ENCODE results near the gene CSRNP2. TPM values are rescaled to one million over a fixed set of nuclear protein-coding genes. Genes with fewer than 3 reads are reported as not detected.

The CSRNP2 gene
- total RNA-seq, 1 experiment from 2014 or later, result 44.0 TPM

DNA sequence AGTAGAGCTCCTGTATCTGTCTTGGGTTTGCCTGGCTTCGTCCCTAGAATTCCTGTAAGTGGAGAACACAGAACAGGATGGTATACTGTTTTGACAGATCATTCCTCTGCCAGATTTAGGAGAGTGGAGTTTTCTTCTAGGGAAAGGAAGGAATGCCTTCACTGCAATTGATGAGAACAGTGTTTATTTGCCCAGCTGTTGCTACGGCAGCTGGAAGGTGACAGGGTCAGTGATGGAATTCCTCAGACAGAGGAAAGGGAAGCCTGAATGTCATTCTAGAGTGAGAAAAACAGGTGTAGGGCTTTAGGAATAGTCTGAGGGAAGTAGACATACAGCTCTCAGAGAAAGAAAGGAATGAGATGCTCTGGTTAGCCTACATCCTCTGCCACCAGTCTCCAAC, 11.7 kb downstream of the CSRNP2 start:
- no peak overlapping the region for H3K4me3 Mint-ChIP-seq (ENCODE audit: unreplicated experiment)

DNA sequence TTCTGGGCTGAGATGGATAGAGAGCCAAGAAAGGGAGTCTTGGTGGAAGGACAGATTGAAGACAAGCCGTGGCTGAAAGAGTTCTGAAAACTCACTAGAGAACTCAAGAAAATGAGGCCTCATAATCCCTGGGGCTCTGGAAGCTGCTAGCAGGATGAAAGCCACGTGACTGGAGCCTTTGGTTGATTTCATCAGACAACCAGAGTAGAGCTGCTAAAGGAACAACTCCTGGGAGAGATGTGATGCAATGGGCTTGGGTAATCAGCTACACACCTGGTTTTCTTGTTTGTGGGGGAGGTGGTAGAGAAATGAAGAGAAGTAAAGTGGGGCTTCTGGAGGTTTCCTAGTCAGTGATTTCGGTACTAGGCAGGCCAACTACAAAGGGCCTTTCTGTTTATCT, 13.4 kb downstream of the CSRNP2 start:
- H3K4me3 Mint-ChIP-seq (ENCODE audit: unreplicated experiment), result no peak overlapping the region
- H3K9me3 ChIP-seq, result no peaks in the 10 kb centered on the region
- CTCF ChIA-PET, result interaction anchor here (0.6 to 1.0 kb wide), 2 partner anchors 14 to 148 kb away, joined by 4 read pairs; partner anchors contain the start of genes CSRNP2 and POU6F1

More for the DNA sequence above, 11.7 kb downstream of the CSRNP2 start:
- H3K4me3 ChIP-seq (ENCODE audit: low read depth, low read length), result no peak overlapping the region
- Mint-ChIP-seq H3K4me1 (ENCODE audit: low read depth, unreplicated experiment) (peaks cover 16% of the 10 kb centered on the region), H3K27ac (ENCODE audit: unreplicated experiment) (peak overlapping the region; percentile 79), H3K36me3 (ENCODE audit: insufficient read depth, unreplicated experiment) (peaks cover 83% of the 10 kb centered on the region), H3K27me3 (ENCODE audit: insufficient read depth, unreplicated experiment) (no peaks in the 10 kb centered on the region), H3K9me3 (ENCODE audit: unreplicated experiment) (no peaks in the 10 kb centered on the region)
- ChIA-PET CTCF (interaction anchor here (0.5 to 0.9 kb wide), 3 partner anchors 10 to 24 kb away, joined by 3 to 4 read pairs (median 3); partner anchors contain the start of gene CSRNP2), POLR2A (interaction anchor here (0.8 to 1.0 kb wide), 3 partner anchors 10 to 43 kb away, joined by 3 to 12 read pairs (median 5); partner anchors contain the start of gene CSRNP2)
- H3K4me1 ChIP-seq, result peaks cover 4% of the 10 kb centered on the region; the same call in 1 of the 2 replicates
- peak in 1 of 2 experiments; percentile 81 for DNase-seq
- intact Hi-C loops (cut with micrococcal nuclease; ENCODE audit: unreplicated experiment), result loop anchor here (1.0 kb wide), 1 partner anchor 12 kb away; the partner anchor contains the start of gene CSRNP2
- no peaks in the 10 kb centered on the region for H3K9me3 ChIP-seq
- TF ChIP-seq, protein P1, sequence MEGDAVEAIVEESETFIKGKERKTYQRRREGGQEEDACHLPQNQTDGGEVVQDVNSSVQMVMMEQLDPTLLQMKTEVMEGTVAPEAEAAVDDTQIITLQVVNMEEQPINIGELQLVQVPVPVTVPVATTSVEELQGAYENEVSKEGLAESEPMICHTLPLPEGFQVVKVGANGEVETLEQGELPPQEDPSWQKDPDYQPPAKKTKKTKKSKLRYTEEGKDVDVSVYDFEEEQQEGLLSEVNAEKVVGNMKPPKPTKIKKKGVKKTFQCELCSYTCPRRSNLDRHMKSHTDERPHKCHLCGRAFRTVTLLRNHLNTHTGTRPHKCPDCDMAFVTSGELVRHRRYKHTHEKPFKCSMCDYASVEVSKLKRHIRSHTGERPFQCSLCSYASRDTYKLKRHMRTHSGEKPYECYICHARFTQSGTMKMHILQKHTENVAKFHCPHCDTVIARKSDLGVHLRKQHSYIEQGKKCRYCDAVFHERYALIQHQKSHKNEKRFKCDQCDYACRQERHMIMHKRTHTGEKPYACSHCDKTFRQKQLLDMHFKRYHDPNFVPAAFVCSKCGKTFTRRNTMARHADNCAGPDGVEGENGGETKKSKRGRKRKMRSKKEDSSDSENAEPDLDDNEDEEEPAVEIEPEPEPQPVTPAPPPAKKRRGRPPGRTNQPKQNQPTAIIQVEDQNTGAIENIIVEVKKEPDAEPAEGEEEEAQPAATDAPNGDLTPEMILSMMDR (IDR thresholded peaks at IDR 0.05; ENCODE audit: insufficient read depth in 1 of 2, low read depth in 1 of 2, low read length in 1 of 2, severe bottlenecking in 1 of 2, unreplicated experiment in 1 of 2), result no peak
- BruUV-seq (replicated peaks), result no TSS peak
- no peaks in the 10 kb centered on the region for H3K27me3 ChIP-seq (replicated peaks; ENCODE audit: control insufficient read depth, insufficient read depth, low read length)
- peaks cover 5% of the 10 kb centered on the region; the same call in 1 of the 2 replicates for H3K36me3 ChIP-seq (ENCODE audit: control insufficient read depth, insufficient read depth, low read length)

DNA sequence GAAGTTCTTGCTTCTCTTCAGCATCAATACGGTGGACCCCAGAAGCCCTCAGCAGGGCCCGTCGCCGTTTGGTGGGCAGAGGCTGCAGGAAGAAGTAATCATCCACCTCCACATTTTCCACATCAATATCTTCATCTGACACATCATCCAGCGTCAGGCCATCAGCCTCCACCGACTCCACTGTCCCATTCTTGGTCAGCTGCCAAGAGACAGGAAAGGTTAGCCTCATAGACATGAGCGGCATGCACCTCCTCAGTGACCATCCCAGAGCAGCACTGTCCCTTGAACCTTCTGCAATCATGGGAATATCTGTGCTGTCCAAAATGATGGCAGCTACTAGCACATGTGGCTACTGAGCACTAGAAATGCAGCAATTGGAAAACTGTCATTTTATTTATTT, 15.6 kb downstream of the CSRNP2 start:
- Histone ChIP-seq H3K27me3 (replicated peaks; ENCODE audit: control insufficient read depth, insufficient read depth, low read length) (no peaks in the 10 kb centered on the region), H3K4me3 (ENCODE audit: low read depth, low read length) (no peak overlapping the region), H3K9me3 (no peaks in the 10 kb centered on the region), H3K4me1 (peaks cover 19% of the 10 kb centered on the region), H3K36me3 (ENCODE audit: control insufficient read depth, insufficient read depth, low read length) (peaks cover 17% of the 10 kb centered on the region)
- DNase-seq, result no peak
- CTCF ChIA-PET, result no interaction called here
- TF ChIP-seq, protein P1 (IDR thresholded peaks at IDR 0.05; ENCODE audit: insufficient read depth in 1 of 2, low read depth in 1 of 2, low read length in 1 of 2, severe bottlenecking in 1 of 2, unreplicated experiment in 1 of 2), result no peak
- no peak overlapping the region for H3K27ac Mint-ChIP-seq (ENCODE audit: unreplicated experiment)
- no peaks in the 10 kb centered on the region for H3K27me3 Mint-ChIP-seq (ENCODE audit: insufficient read depth, unreplicated experiment)
- peaks cover 16% of the 10 kb centered on the region for H3K4me1 Mint-ChIP-seq (ENCODE audit: low read depth, unreplicated experiment)
- H3K36me3 Mint-ChIP-seq (ENCODE audit: insufficient read depth, unreplicated experiment), result peaks cover 91% of the 10 kb centered on the region
- BruUV-seq (replicated peaks), result no TSS peak
- no peaks in the 10 kb centered on the region for H3K9me3 Mint-ChIP-seq (ENCODE audit: unreplicated experiment)
- no peak overlapping the region for H3K4me3 Mint-ChIP-seq (ENCODE audit: unreplicated experiment)
- POLR2A ChIA-PET, result no interaction called here
- intact Hi-C loops (cut with micrococcal nuclease; ENCODE audit: unreplicated experiment), result no loop called here

More for the DNA sequence above, 13.4 kb downstream of the CSRNP2 start:
- H3K36me3 Mint-ChIP-seq (ENCODE audit: insufficient read depth, unreplicated experiment), result peaks cover 88% of the 10 kb centered on the region
- TF ChIP-seq, protein P1 (IDR thresholded peaks at IDR 0.05; ENCODE audit: insufficient read depth in 1 of 2, low read depth in 1 of 2, low read length in 1 of 2, severe bottlenecking in 1 of 2, unreplicated experiment in 1 of 2), result no peak
- POLR2A ChIA-PET, result interaction anchor here (0.6 to 1.1 kb wide), 4 partner anchors 13 to 244 kb away, joined by 3 to 19 read pairs (median 4); partner anchors contain the start of gene CSRNP2
- peaks cover 16% of the 10 kb centered on the region for H3K4me1 Mint-ChIP-seq (ENCODE audit: low read depth, unreplicated experiment)
- no TSS peak for BruUV-seq (replicated peaks)
- no peaks in the 10 kb centered on the region for H3K9me3 Mint-ChIP-seq (ENCODE audit: unreplicated experiment)
- peak; percentile 73 to 87 for DNase-seq
- H3K27ac Mint-ChIP-seq (ENCODE audit: unreplicated experiment), result peak overlapping the region; percentile 79
- no peaks in the 10 kb centered on the region for H3K27me3 Mint-ChIP-seq (ENCODE audit: insufficient read depth, unreplicated experiment)
- H3K4me1 ChIP-seq, result peaks cover 10% of the 10 kb centered on the region; the same call in 1 of the 2 replicates
- no peak overlapping the region for H3K4me3 ChIP-seq (ENCODE audit: low read depth, low read length)
- peaks cover 6% of the 10 kb centered on the region for H3K36me3 ChIP-seq (ENCODE audit: control insufficient read depth, insufficient read depth, low read length)
- H3K27me3 ChIP-seq (replicated peaks; ENCODE audit: control insufficient read depth, insufficient read depth, low read length), result no peaks in the 10 kb centered on the region
- intact Hi-C loops (cut with micrococcal nuclease; ENCODE audit: unreplicated experiment), result loop anchor here (1.0 kb wide), 2 partner anchors 8 to 22 kb away; partner anchors contain the start of gene LETMD1

All from Caco-2 (cell line).